ENCODE results near the gene PFN3.
A peak's percentile ranks its signal among the peaks of the same experiment; 100 is the strongest.

The PFN3 gene, protein sequence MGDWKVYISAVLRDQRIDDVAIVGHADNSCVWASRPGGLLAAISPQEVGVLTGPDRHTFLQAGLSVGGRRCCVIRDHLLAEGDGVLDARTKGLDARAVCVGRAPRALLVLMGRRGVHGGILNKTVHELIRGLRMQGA
- long read RNA-seq, result 0 reads

DNA sequence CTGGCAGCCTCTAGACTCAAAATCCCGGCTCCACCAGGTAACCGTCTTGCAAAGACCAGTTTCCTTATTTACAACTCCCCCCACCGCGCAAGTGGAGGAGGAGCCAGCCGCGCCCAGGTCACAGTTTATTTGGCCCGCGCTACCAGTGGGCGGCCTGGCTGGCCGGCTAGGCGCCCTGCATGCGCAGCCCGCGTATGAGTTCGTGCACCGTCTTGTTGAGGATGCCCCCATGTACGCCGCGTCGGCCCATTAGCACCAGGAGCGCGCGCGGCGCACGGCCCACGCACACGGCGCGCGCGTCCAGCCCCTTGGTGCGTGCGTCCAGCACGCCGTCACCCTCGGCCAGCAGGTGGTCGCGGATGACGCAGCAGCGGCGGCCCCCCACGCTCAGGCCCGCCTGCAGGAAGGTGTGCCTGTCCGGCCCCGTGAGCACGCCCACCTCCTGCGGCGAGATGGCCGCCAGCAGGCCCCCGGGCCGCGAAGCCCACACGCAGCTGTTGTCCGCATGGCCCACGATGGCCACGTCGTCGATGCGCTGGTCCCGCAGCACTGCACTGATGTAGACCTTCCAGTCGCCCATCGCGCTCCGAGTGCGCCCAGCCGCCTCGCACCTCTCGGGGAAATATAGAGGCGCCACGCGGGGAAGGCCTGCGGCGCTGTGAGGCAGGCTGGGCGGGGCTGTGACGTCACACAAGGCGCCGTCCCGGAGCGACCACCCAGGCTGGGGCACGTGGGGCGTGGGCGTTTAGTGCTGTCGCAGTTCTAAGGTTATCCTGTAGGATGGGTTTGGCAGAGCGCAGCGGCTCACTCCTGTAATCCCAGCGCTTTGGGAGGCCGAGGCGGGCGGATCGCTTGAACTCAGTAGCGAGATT is at the start of gene PFN3:
Gene PFN3, minus strand, starts transcription at position 665 of the 872 bp plus-strand sequence. Its CDS starts 85 bp downstream, at position 580.
- TF ChIP-seq GABPA (IDR thresholded peaks at IDR 0.05; ENCODE audit: low read depth) (no peak), SPI1 (IDR thresholded peaks at IDR 0.05; ENCODE audit: borderline replicate concordance, low read depth) (no peak), POLR2AphosphoS5 (IDR thresholded peaks at IDR 0.05; ENCODE audit: low read depth) (no peak), CTCF (IDR thresholded peaks at IDR 0.05; ENCODE audit: insufficient read depth, low read length) (no peak)
- TF ChIP-seq, protein P1, sequence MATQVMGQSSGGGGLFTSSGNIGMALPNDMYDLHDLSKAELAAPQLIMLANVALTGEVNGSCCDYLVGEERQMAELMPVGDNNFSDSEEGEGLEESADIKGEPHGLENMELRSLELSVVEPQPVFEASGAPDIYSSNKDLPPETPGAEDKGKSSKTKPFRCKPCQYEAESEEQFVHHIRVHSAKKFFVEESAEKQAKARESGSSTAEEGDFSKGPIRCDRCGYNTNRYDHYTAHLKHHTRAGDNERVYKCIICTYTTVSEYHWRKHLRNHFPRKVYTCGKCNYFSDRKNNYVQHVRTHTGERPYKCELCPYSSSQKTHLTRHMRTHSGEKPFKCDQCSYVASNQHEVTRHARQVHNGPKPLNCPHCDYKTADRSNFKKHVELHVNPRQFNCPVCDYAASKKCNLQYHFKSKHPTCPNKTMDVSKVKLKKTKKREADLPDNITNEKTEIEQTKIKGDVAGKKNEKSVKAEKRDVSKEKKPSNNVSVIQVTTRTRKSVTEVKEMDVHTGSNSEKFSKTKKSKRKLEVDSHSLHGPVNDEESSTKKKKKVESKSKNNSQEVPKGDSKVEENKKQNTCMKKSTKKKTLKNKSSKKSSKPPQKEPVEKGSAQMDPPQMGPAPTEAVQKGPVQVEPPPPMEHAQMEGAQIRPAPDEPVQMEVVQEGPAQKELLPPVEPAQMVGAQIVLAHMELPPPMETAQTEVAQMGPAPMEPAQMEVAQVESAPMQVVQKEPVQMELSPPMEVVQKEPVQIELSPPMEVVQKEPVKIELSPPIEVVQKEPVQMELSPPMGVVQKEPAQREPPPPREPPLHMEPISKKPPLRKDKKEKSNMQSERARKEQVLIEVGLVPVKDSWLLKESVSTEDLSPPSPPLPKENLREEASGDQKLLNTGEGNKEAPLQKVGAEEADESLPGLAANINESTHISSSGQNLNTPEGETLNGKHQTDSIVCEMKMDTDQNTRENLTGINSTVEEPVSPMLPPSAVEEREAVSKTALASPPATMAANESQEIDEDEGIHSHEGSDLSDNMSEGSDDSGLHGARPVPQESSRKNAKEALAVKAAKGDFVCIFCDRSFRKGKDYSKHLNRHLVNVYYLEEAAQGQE (IDR thresholded peaks at IDR 0.05; ENCODE audit: insufficient replicate concordance, low read depth), result no peak
- DNase-seq (ENCODE audit: low read depth in 1 of 2, low spot score in 1 of 2), result no peak
- H3K4me3 ChIP-seq (replicated peaks; ENCODE audit: insufficient read depth, low read length), result no peak within 1 kb of the TSS
- H3K27ac ChIP-seq (replicated peaks), result no peak within 1 kb of the TSS
- H3K27me3 ChIP-seq (ENCODE audit: insufficient read depth, poor library complexity, severe bottlenecking), result no peaks in the 10 kb centered on the region

DNA sequence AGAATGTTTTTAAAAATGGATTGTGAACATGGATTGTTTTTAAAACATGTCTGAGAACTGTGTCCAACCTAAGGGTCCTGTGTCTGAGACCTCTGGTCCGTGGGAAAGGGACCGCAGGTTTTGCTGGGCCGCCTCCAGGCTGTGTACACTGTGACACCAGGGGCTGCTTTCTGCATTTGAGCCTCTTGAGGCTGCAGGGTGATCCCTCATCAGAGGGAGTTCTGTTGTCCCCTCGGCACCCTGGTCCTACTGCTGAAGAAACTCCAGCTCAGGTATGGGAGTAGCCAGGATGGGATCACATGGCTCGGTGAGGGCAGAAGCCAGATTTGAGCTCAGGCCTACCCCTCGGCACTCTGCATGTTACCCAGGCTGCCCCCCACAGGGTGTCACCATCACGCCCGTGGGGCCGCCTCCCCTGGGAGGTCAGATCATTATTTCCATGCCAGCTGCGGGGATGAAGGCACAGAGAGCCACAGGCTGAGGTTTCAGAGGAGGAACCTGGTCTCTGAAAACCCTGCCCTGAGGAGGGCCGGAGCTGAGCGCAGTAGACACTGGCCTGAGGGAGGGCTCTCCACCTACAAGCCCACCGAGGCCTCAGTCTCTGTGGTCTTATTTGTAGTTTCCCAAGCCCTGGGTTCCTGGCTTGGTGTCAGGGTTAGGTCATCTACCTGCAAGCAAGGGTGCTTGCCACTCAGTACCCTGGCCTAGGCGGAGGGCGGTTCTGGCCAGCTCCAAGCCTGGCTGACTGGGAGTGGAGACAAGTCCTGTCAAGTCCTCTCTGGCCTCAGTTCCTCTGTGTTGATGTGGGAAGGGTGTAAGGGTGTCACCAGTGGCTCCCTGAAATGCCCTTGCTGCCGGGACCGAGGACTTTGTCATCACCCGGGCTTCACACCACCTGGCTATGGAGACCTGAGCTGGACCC is 48.9 kb upstream of the PFN3 start:
- DNase-seq (ENCODE audit: low read depth in 1 of 2, low spot score in 1 of 2), result no peak
- no peaks in the 10 kb centered on the region for H3K27me3 ChIP-seq (ENCODE audit: insufficient read depth, poor library complexity, severe bottlenecking)
- no peak overlapping the region for H3K27ac ChIP-seq (replicated peaks)
- no peak for TF ChIP-seq SPI1 (IDR thresholded peaks at IDR 0.05; ENCODE audit: borderline replicate concordance, low read depth)
- no peak for TF ChIP-seq CTCF (IDR thresholded peaks at IDR 0.05; ENCODE audit: insufficient read depth, low read length)
- no peak; the same call in 1 of the 2 replicates for TF ChIP-seq POLR2AphosphoS5 (IDR thresholded peaks at IDR 0.05; ENCODE audit: low read depth)
- TF ChIP-seq, protein P1 (IDR thresholded peaks at IDR 0.05; ENCODE audit: insufficient replicate concordance, low read depth), result no peak
- no peak for TF ChIP-seq GABPA (IDR thresholded peaks at IDR 0.05; ENCODE audit: low read depth)
- no peak overlapping the region for H3K4me3 ChIP-seq (replicated peaks; ENCODE audit: insufficient read depth, low read length)

DNA sequence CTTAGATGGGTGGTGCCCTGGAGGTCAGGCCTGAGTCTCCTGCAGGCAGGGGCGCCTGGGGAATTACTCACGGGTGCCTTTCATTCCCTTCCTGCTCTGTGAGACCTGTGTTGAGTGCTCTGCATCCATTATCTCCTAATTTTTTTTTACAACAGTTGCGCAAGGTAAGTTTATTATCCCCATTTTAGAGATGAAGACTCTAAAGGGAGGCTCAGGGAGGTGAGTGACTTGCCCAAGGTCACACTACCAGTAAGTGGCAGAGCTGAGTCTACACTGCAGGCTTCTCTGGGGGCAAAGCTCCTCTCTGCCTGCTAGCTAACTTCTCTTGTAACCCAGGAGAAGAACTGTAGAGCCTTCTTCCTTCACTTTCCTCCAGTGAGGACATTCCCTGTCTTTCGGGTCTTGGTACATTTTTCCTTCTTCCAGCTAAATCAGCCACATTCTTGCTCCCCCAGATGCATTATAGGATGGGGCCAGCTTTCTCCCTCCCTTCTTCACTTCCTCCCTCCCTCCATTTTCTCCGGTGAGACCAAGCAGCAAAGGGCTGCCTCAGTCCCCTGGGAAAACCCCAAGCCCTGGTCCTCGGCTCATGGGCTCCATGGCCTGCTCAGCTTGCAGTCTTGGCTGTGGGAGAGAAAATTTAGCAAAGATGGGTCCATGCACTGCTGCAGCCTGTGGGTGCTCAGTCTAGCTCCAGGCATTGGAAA is 47.9 kb upstream of the PFN3 start:
- Histone ChIP-seq H3K27ac (replicated peaks) (no peak overlapping the region), H3K4me3 (replicated peaks; ENCODE audit: insufficient read depth, low read length) (0 out of 2 replicates have a peak overlapping the region, but pooled peaks have one; percentile 26), H3K27me3 (ENCODE audit: insufficient read depth, poor library complexity, severe bottlenecking) (no peaks in the 10 kb centered on the region)
- DNase-seq (ENCODE audit: low read depth in 1 of 2, low spot score in 1 of 2), result no peak
- TF ChIP-seq, protein P1 (IDR thresholded peaks at IDR 0.05; ENCODE audit: insufficient replicate concordance, low read depth), result no peak
- TF ChIP-seq CTCF (IDR thresholded peaks at IDR 0.05; ENCODE audit: insufficient read depth, low read length) (no peak), SPI1 (IDR thresholded peaks at IDR 0.05; ENCODE audit: borderline replicate concordance, low read depth) (no peak)
